HCT116 (cell line): ENCODE data around the gene HRK. TPM values are rescaled to one million over a fixed set of nuclear protein-coding genes. Genes with fewer than 3 reads are reported as not detected.

ENCODE experiments used
- ATAC-seq: fragments of 200-7000 bp; cut with Tn5 transposase; 2 replicates; pipeline ENCODE4 v1.9.1; 2020; ENCODE audit warnings: mild to moderate bottlenecking, moderate library complexity
- BruUV-seq: library from RNA; stranded (reverse); fragments of 400-500 nt; replicated peaks from 2 replicates; lab custom pipeline; 2021; lab: Mats Ljungman, UMichigan
- CTCF ChIA-PET: fragments of 300-600 bp; sonication (Branson Sonifier 250); formaldehyde crosslinking; loops from one replicate; lab custom pipeline; 2021; ENCODE audit warnings: antibody characterized with exemption; lab: Charles Lee
- POLR2A ChIA-PET: fragments of 300-600, 350-600 bp; sonication (Branson Sonifier 250); formaldehyde crosslinking; loops from one replicate; lab custom pipeline; 2021; ENCODE audit warnings: antibody characterized with exemption; lab: Charles Lee
- RAD21 ChIA-PET, 2 experiments: fragments of 300-600 bp; sonication (Branson Sonifier 250); formaldehyde crosslinking; loops; one replicate each; lab custom pipeline; 2023; ENCODE audit warnings: low total read pairs in 2 of 2; ENCODE audit not compliant: uncharacterized antibody in 2 of 2, unreplicated experiment in 2 of 2, low non-redundant PET in 1 of 2; lab: Charles Lee
- DNase-seq: peaks from one replicate; pipeline ENCODE4 v3.0.0-alpha.2; 2010; ENCODE audit warnings: low read depth, low spot score
- H2AFZ ChIP-seq: fragments of 200-600 bp; shearing (Covaris generic), sonication (generic); 2 replicates; pipeline ENCODE4 v1.6.1; 2017; ENCODE audit warnings: low read depth, mixed run types, mixed read lengths, antibody characterized with exemption, low read length; ENCODE audit not compliant: poor library complexity, severe bottlenecking
- H3K27ac ChIP-seq: 2 replicates; pipeline ENCODE4 v1.5.1; 2012; ENCODE audit warnings: low read depth, low read length
- H3K27me3 ChIP-seq: fragments of 200-600 bp; sonication (generic); 2 replicates; pipeline ENCODE4 v1.6.1; 2016; ENCODE audit warnings: mixed run types, low read length, mixed read lengths; ENCODE audit not compliant: insufficient read depth
- H3K36me3 ChIP-seq, 2 experiments: fragments of 200-500 bp in 1 of 2; fragments of 200-600 bp in 1 of 2; sonication (Bioruptor generic) in 1 of 2; sonication (generic) in 1 of 2; 2 replicates each; pipeline versions ENCODE4 v1.5.1 to v1.6.1; 2014 to 2016; ENCODE audit warnings: low read length in 2 of 2, inconsistent platforms in 1 of 2, mixed read lengths in 1 of 2, mixed run types in 1 of 2; ENCODE audit not compliant: insufficient read depth in 2 of 2, control insufficient read depth in 1 of 2
- H3K4me1 ChIP-seq, 2 experiments: fragments of 200-600 bp in 1 of 2; sonication (generic) in 1 of 2; 2 replicates each; pipeline versions ENCODE4 v1.5.1 to v1.6.1; 2012 to 2017; ENCODE audit warnings: low read length in 2 of 2, inconsistent platforms in 1 of 2, mild to moderate bottlenecking in 1 of 2, mixed read lengths in 1 of 2, mixed run types in 1 of 2, moderate library complexity in 1 of 2; ENCODE audit not compliant: insufficient read depth in 2 of 2, control insufficient read depth in 1 of 2
- H3K4me2 ChIP-seq: fragments of 200-600 bp; sonication (generic); 2 replicates; pipeline ENCODE4 v1.6.1; 2017; ENCODE audit warnings: mixed run types, low read length, mixed read lengths
- H3K4me3 ChIP-seq, 2 experiments: fragments of 200-600 bp in 1 of 2; sonication (generic) in 1 of 2; replicated peaks in 1 of 2; 2 replicates each; pipeline ENCODE4 v1.5.1; 2011 to 2016; ENCODE audit warnings: low read length in 2 of 2, control low read depth in 1 of 2, low read depth in 1 of 2, mild to moderate bottlenecking in 1 of 2, mixed read lengths in 1 of 2, mixed run types in 1 of 2
- H3K79me2 ChIP-seq: fragments of 200-600 bp; sonication (generic); 2 replicates; pipeline ENCODE4 v1.6.1; 2017; ENCODE audit warnings: mild to moderate bottlenecking, mixed run types, low read length, moderate library complexity, mixed read lengths; ENCODE audit not compliant: insufficient read depth
- H3K9ac ChIP-seq: fragments of 200-600 bp; sonication (generic); 2 replicates; pipeline ENCODE4 v1.6.1; 2016; ENCODE audit warnings: low read length, mixed read lengths
- H3K9me2 ChIP-seq: fragments of 200-600 bp; sonication (generic), shearing (Covaris generic); 2 replicates; pipeline ENCODE4 v1.6.1; 2017; ENCODE audit warnings: mixed run types, mild to moderate bottlenecking, moderate library complexity; ENCODE audit not compliant: insufficient read depth
- H3K9me3 ChIP-seq, 2 experiments: fragments of 200-500 bp in 1 of 2; fragments of 200-600 bp in 1 of 2; sonication (Bioruptor generic) in 1 of 2; sonication (generic) in 1 of 2; 2 replicates each; pipeline ENCODE4 v1.6.1; 2014 to 2017; ENCODE audit warnings: low read length in 2 of 2, mixed read lengths in 2 of 2, inconsistent platforms in 1 of 2, low read depth in 1 of 2, mild to moderate bottlenecking in 1 of 2, mixed run types in 1 of 2, moderate library complexity in 1 of 2; ENCODE audit not compliant: control insufficient read depth in 1 of 2, insufficient read depth in 1 of 2
- H4K20me1 ChIP-seq: fragments of 200-600 bp; sonication (generic), shearing (Covaris generic); 2 replicates; pipeline ENCODE4 v1.6.1; 2017; ENCODE audit warnings: mixed run types, mild to moderate bottlenecking, moderate library complexity; ENCODE audit not compliant: insufficient read depth
- CTCF ChIP-seq, 3 experiments: fragments of 200-600 bp in 1 of 3; sonication (generic) in 1 of 3; IDR thresholded peaks in 2 of 3; conservative IDR thresholded peaks in 1 of 3; 2 replicates each; pipeline ENCODE4 v1.5.1; 2012 to 2017; ENCODE audit warnings: low read depth in 2 of 3, low read length in 2 of 3, antibody characterized with exemption in 1 of 3, borderline replicate concordance in 1 of 3, control low read depth in 1 of 3, mild to moderate bottlenecking in 1 of 3, mixed read lengths in 1 of 3, mixed run types in 1 of 3, moderate library complexity in 1 of 3; ENCODE audit not compliant: insufficient read depth in 1 of 3
- EZH2 ChIP-seq: fragments of 200-600 bp; sonication (generic); IDR thresholded peaks from 2 replicates; pipeline ENCODE4 v1.6.1; 2017; ENCODE audit warnings: antibody characterized with exemption, mixed run types
- EZH2phosphoT487 ChIP-seq: fragments of 200-600 bp; IDR thresholded peaks from 2 replicates; pipeline ENCODE4 v1.6.1; 2018; ENCODE audit warnings: antibody characterized with exemption, borderline replicate concordance
- FOSL1 ChIP-seq: IDR thresholded peaks from 2 replicates; pipeline ENCODE4 v1.6.1; 2012; ENCODE audit warnings: low read depth
- POLR2A ChIP-seq: IDR thresholded peaks from 2 replicates; pipeline ENCODE4 v1.7.0; 2011; ENCODE audit warnings: borderline replicate concordance; ENCODE audit not compliant: insufficient read depth, insufficient read length; ENCODE audit errors: extremely low read depth
- POLR2AphosphoS5 ChIP-seq: IDR thresholded peaks from 2 replicates; pipeline ENCODE4 v1.6.1; 2011; ENCODE audit warnings: mild to moderate bottlenecking, low read depth, low read length, moderate library complexity
- SIN3A ChIP-seq: IDR thresholded peaks from 2 replicates; pipeline ENCODE4 v1.6.1; 2012; ENCODE audit warnings: low read depth
- SRF ChIP-seq: IDR thresholded peaks from 2 replicates; pipeline ENCODE4 v1.6.1; 2012; ENCODE audit warnings: low read depth
- TCF7L2 ChIP-seq: IDR thresholded peaks from 2 replicates; pipeline ENCODE4 v1.7.0; 2011; ENCODE audit warnings: borderline replicate concordance, inconsistent platforms; ENCODE audit not compliant: insufficient read depth, insufficient read length; ENCODE audit errors: extremely low read depth
- YY1 ChIP-seq: IDR thresholded peaks from 2 replicates; pipeline ENCODE4 v1.6.1; 2011; ENCODE audit warnings: low read length, low read depth, moderate library complexity, mild to moderate bottlenecking; ENCODE audit not compliant: insufficient replicate concordance; ENCODE audit errors: extremely low read depth
- ZBTB33 ChIP-seq: IDR thresholded peaks from 2 replicates; pipeline ENCODE4 v1.6.1; 2011; ENCODE audit warnings: mild to moderate bottlenecking, low read length, moderate library complexity; ENCODE audit not compliant: insufficient replicate concordance; ENCODE audit errors: extremely low read depth
- ZNF274 ChIP-seq: fragments of 200-500 bp; sonication (Bioruptor generic); IDR thresholded peaks from 2 replicates; pipeline ENCODE4 v1.6.1; 2014; ENCODE audit warnings: mild to moderate bottlenecking, low read depth, low read length, inconsistent platforms
- intact Hi-C: fragments of 100-400 bp; cut with micrococcal nuclease; formaldehyde crosslinking; loops from 2 replicates; pipeline ENCODE4 v1.10.0; 2022
- total RNA-seq: library from RNA; stranded (reverse); gene quantifications from one replicate; pipeline ENCODE4 v1.2.1, GENCODE V29; 2021; ENCODE audit not compliant: unreplicated experiment

The HRK gene
- total RNA-seq, 1 experiment from 2014 or later: 4.3 TPM

- H3K27me3 ChIP-seq: no peaks in the 10 kb centered on the region
- no peaks in the 10 kb centered on the region for H3K36me3 ChIP-seq
- H3K9me2 ChIP-seq: no peaks in the 10 kb centered on the region
- no TSS peak for BruUV-seq
- DNase-seq (no peak), ATAC-seq (no peak)
- peaks cover 8 to 14% of the 10 kb centered on the region in 2 experiments; a peak in 3 of 4 replicates for H3K4me1 ChIP-seq
- no peak overlapping the region for H2AFZ ChIP-seq
- no peaks in the 10 kb centered on the region for H3K79me2 ChIP-seq
- TF ChIP-seq YY1: peak; percentile 56
- no peak for TF ChIP-seq SRF
- TF ChIP-seq EZH2: no peak
- H3K27ac ChIP-seq: no peak overlapping the region
- no peaks in the 10 kb centered on the region for H4K20me1 ChIP-seq
- CTCF ChIA-PET: no interaction called here
- H3K4me2 ChIP-seq: no peak overlapping the region
- POLR2A ChIA-PET: no interaction called here
- RAD21 ChIA-PET: no interaction called here
- intact Hi-C loops: no loop called here
- no peak overlapping the region for H3K9ac ChIP-seq
- no peak overlapping the region for H3K4me3 ChIP-seq
- no peaks in the 10 kb centered on the region for H3K9me3 ChIP-seq
Measured at GRCh38 chr12:116874324-116874995, 6.8 kb downstream of the HRK start.

GRCh38 chr12:116870306-116870705 lies 10.9 kb downstream of the HRK start:
- no peak overlapping the region for H2AFZ ChIP-seq
- no peak overlapping the region for H3K9ac ChIP-seq
- H3K27me3 ChIP-seq: no peaks in the 10 kb centered on the region
- ChIA-PET POLR2A (no interaction called here), CTCF (no interaction called here), RAD21 (no interaction called here)
- H3K9me2 ChIP-seq: no peaks in the 10 kb centered on the region
- no peaks in the 10 kb centered on the region for H3K9me3 ChIP-seq
- intact Hi-C loops: no loop called here
- no TSS peak for BruUV-seq
- no peak for ATAC-seq
- DNase-seq: no peak
- no peaks in the 10 kb centered on the region for H3K36me3 ChIP-seq
- no peaks in the 10 kb centered on the region for H3K79me2 ChIP-seq
- no peak overlapping the region for H3K27ac ChIP-seq
- peaks cover under 1% of the 10 kb centered on the region in 2 experiments; a peak in 3 of 4 replicates for H3K4me1 ChIP-seq
- no peak overlapping the region for H3K4me2 ChIP-seq
- no peaks in the 10 kb centered on the region for H4K20me1 ChIP-seq
- no peak overlapping the region for H3K4me3 ChIP-seq
- TF ChIP-seq TCF7L2: no peak
- TF ChIP-seq POLR2AphosphoS5: no peak
- TF ChIP-seq ZBTB33: no peak
- TF ChIP-seq CTCF (IDR thresholded peaks at IDR 0.05 in 2 of 3, conservative IDR thresholded peaks at IDR 0.05 in 1 of 3; ENCODE audit: borderline replicate concordance in 1 of 3, insufficient read depth in 1 of 3, low read depth in 2 of 3, low read length in 2 of 3): no peak
- no peak for TF ChIP-seq ZNF274
- TF ChIP-seq SRF: no peak
- no peak for TF ChIP-seq EZH2phosphoT487
- TF ChIP-seq SIN3A: no peak
- no peak for TF ChIP-seq FOSL1
- no peak for TF ChIP-seq POLR2A
